ENCODE results near the gene LAYN.

GRCh38 chr11:111513240-111513605 lies 27.3 kb upstream of the LAYN start:
- TF ChIP-seq POLR2AphosphoS5 (IDR thresholded peaks at IDR 0.05; ENCODE audit: low read depth, low read length) (no peak), TAF1 (IDR thresholded peaks at IDR 0.05; ENCODE audit: borderline replicate concordance, low read depth, low read length) (no peak), POLR2A (IDR thresholded peaks at IDR 0.05; ENCODE audit: low read depth, low read length) (no peak)
